ENCODE measurements around the gene IMMP2L.

DNA sequence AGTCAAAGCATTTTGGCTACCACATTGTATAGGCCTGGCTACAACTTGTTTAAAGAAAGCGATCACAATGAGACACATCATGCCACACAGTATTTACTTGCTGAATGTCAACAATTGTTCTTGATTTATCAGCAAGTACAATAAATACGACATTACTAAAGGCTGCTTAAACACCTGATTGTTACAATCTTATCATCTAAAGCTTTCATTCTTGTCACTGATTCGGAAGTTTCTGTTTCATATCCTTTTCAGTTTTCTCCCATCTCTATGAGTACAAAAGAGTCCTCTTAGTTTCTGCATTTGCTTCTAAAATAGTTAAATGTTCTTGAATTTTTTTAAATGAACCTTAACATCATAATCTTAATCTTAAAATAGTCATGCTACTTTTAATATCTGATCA is 599.5 kb downstream of the IMMP2L start:
- TF ChIP-seq, protein P1, sequence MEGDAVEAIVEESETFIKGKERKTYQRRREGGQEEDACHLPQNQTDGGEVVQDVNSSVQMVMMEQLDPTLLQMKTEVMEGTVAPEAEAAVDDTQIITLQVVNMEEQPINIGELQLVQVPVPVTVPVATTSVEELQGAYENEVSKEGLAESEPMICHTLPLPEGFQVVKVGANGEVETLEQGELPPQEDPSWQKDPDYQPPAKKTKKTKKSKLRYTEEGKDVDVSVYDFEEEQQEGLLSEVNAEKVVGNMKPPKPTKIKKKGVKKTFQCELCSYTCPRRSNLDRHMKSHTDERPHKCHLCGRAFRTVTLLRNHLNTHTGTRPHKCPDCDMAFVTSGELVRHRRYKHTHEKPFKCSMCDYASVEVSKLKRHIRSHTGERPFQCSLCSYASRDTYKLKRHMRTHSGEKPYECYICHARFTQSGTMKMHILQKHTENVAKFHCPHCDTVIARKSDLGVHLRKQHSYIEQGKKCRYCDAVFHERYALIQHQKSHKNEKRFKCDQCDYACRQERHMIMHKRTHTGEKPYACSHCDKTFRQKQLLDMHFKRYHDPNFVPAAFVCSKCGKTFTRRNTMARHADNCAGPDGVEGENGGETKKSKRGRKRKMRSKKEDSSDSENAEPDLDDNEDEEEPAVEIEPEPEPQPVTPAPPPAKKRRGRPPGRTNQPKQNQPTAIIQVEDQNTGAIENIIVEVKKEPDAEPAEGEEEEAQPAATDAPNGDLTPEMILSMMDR (IDR thresholded peaks at IDR 0.05) = no peak
- TF ChIP-seq, protein P2, sequence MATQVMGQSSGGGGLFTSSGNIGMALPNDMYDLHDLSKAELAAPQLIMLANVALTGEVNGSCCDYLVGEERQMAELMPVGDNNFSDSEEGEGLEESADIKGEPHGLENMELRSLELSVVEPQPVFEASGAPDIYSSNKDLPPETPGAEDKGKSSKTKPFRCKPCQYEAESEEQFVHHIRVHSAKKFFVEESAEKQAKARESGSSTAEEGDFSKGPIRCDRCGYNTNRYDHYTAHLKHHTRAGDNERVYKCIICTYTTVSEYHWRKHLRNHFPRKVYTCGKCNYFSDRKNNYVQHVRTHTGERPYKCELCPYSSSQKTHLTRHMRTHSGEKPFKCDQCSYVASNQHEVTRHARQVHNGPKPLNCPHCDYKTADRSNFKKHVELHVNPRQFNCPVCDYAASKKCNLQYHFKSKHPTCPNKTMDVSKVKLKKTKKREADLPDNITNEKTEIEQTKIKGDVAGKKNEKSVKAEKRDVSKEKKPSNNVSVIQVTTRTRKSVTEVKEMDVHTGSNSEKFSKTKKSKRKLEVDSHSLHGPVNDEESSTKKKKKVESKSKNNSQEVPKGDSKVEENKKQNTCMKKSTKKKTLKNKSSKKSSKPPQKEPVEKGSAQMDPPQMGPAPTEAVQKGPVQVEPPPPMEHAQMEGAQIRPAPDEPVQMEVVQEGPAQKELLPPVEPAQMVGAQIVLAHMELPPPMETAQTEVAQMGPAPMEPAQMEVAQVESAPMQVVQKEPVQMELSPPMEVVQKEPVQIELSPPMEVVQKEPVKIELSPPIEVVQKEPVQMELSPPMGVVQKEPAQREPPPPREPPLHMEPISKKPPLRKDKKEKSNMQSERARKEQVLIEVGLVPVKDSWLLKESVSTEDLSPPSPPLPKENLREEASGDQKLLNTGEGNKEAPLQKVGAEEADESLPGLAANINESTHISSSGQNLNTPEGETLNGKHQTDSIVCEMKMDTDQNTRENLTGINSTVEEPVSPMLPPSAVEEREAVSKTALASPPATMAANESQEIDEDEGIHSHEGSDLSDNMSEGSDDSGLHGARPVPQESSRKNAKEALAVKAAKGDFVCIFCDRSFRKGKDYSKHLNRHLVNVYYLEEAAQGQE (IDR thresholded peaks at IDR 0.05; ENCODE audit: insufficient read depth in 1 of 2, low read depth in 2 of 2, low read length in 1 of 2) = no peak
- TF ChIP-seq POLR2AphosphoS5 (IDR thresholded peaks at IDR 0.05; ENCODE audit: low read depth, low read length) (no peak), SIN3A (IDR thresholded peaks at IDR 0.05; ENCODE audit: borderline replicate concordance, insufficient read depth, low read depth, low read length) (no peak)
